ENCODE measurements around the gene ANKK1. TPM values are rescaled to one million over a fixed set of nuclear protein-coding genes. Genes with fewer than 3 reads are reported as not detected.

The ANKK1 gene
- total RNA-seq, 1 donor from 2014 or later: 0.18 TPM

GRCh38 chr11:113356203-113356602 lies 31.4 kb upstream of the ANKK1 start:
- no peaks in the 10 kb centered on the region for H3K9me3 Mint-ChIP-seq (ENCODE audit: unreplicated experiment)
- no peak overlapping the region for H3K27ac Mint-ChIP-seq (ENCODE audit: unreplicated experiment)
- TF ChIP-seq, protein P1, sequence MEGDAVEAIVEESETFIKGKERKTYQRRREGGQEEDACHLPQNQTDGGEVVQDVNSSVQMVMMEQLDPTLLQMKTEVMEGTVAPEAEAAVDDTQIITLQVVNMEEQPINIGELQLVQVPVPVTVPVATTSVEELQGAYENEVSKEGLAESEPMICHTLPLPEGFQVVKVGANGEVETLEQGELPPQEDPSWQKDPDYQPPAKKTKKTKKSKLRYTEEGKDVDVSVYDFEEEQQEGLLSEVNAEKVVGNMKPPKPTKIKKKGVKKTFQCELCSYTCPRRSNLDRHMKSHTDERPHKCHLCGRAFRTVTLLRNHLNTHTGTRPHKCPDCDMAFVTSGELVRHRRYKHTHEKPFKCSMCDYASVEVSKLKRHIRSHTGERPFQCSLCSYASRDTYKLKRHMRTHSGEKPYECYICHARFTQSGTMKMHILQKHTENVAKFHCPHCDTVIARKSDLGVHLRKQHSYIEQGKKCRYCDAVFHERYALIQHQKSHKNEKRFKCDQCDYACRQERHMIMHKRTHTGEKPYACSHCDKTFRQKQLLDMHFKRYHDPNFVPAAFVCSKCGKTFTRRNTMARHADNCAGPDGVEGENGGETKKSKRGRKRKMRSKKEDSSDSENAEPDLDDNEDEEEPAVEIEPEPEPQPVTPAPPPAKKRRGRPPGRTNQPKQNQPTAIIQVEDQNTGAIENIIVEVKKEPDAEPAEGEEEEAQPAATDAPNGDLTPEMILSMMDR (IDR thresholded peaks at IDR 0.05; ENCODE audit: unreplicated experiment): no peak
- peaks cover 16% of the 10 kb centered on the region for H3K4me1 Mint-ChIP-seq (ENCODE audit: unreplicated experiment)
- H3K4me3 Mint-ChIP-seq (ENCODE audit: unreplicated experiment): no peak overlapping the region
- H3K27me3 Mint-ChIP-seq (ENCODE audit: unreplicated experiment): peaks cover 3% of the 10 kb centered on the region
- no peak for DNase-seq (ENCODE audit: low spot score)
- peaks cover 15% of the 10 kb centered on the region for H3K36me3 Mint-ChIP-seq (ENCODE audit: low read depth, unreplicated experiment)

- H3K36me3 Mint-ChIP-seq (ENCODE audit: low read depth, unreplicated experiment): peaks cover 11% of the 10 kb centered on the region
- TF ChIP-seq, protein P1 (IDR thresholded peaks at IDR 0.05; ENCODE audit: unreplicated experiment): no peak
- H3K27ac Mint-ChIP-seq (ENCODE audit: unreplicated experiment): no peak overlapping the region
- no peak for DNase-seq (ENCODE audit: low spot score)
- H3K4me3 Mint-ChIP-seq (ENCODE audit: unreplicated experiment): no peak overlapping the region
- H3K9me3 Mint-ChIP-seq (ENCODE audit: unreplicated experiment): no peaks in the 10 kb centered on the region
- H3K27me3 Mint-ChIP-seq (ENCODE audit: unreplicated experiment): peaks cover 7% of the 10 kb centered on the region
- H3K4me1 Mint-ChIP-seq (ENCODE audit: unreplicated experiment): peaks cover 28% of the 10 kb centered on the region
These were observed 24.2 kb upstream of the ANKK1 start for GRCh38 chr11:113363406-113363805.

DNA sequence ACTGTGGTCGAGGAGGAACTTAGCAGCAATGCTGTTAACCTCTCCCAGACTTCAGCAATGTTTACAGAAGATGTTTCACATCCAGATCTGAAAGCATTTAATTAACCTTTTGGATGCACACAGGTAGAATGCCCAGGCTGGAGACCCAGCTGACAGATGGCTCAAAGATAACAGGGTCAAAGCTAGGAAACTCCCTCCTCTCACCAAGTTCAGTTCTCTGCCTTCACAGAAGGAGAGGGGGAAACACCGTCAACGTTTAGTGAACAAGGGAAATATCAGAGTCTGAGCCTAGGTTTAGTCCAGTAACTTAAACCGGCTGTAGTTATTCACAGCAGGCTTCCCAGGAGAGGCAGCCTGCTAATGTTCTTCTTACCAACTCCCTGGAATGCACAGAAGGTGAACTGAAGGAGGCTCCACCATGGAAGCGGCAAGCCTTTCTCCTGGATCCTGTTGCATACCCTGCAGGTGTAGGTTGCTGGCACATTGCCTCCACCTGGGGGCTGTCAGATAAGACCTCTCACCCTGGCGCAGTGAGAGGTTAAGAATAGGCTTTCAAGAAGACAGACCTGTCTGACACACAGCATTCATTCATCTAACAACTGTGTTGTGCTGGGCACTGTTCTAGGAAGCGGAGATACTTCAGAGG lies 23.5 kb upstream of the ANKK1 start:
- peaks cover 28% of the 10 kb centered on the region for H3K4me1 Mint-ChIP-seq (ENCODE audit: unreplicated experiment)
- no peak for DNase-seq (ENCODE audit: low spot score)
- no peak overlapping the region for H3K27ac Mint-ChIP-seq (ENCODE audit: unreplicated experiment)
- H3K9me3 Mint-ChIP-seq (ENCODE audit: unreplicated experiment): no peaks in the 10 kb centered on the region
- peaks cover 7% of the 10 kb centered on the region for H3K36me3 Mint-ChIP-seq (ENCODE audit: low read depth, unreplicated experiment)
- TF ChIP-seq, protein P1 (IDR thresholded peaks at IDR 0.05; ENCODE audit: unreplicated experiment): no peak
- no peak overlapping the region for H3K4me3 Mint-ChIP-seq (ENCODE audit: unreplicated experiment)
- peaks cover 5% of the 10 kb centered on the region for H3K27me3 Mint-ChIP-seq (ENCODE audit: unreplicated experiment)

DNA sequence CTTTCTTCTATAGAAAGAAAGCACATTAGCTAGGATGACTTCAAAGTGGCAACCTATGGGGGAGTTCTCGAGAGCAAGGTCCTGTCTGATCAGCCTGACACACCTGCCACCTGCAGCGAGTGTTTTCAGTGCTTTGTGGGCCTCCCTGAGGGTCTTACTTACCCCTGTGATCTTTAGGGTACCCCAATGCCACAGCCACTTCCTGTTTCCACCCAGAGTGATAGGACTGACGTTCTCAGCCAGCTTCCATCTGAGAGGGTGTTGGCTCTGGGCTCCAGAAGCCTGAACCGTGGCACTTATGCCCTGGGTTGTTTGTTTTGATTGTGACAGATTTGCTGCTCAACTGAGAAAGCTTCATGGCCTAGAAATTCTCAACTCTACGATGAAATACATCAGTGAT lies 21.7 kb upstream of the ANKK1 start:
- H3K27ac Mint-ChIP-seq (ENCODE audit: unreplicated experiment): no peak overlapping the region
- peaks cover 4% of the 10 kb centered on the region for H3K27me3 Mint-ChIP-seq (ENCODE audit: unreplicated experiment)
- no peak for DNase-seq (ENCODE audit: low spot score)
- TF ChIP-seq, protein P1 (IDR thresholded peaks at IDR 0.05; ENCODE audit: unreplicated experiment): no peak
- H3K36me3 Mint-ChIP-seq (ENCODE audit: low read depth, unreplicated experiment): peaks cover 3% of the 10 kb centered on the region
- H3K9me3 Mint-ChIP-seq (ENCODE audit: unreplicated experiment): no peaks in the 10 kb centered on the region
- H3K4me3 Mint-ChIP-seq (ENCODE audit: unreplicated experiment): no peak overlapping the region
- H3K4me1 Mint-ChIP-seq (ENCODE audit: unreplicated experiment): peaks cover 17% of the 10 kb centered on the region

GRCh38 chr11:113369411-113369810 lies 18.2 kb upstream of the ANKK1 start:
- TF ChIP-seq, protein P1 (IDR thresholded peaks at IDR 0.05; ENCODE audit: unreplicated experiment): no peak
- no peak overlapping the region for H3K4me3 Mint-ChIP-seq (ENCODE audit: unreplicated experiment)
- no peak for DNase-seq (ENCODE audit: low spot score)
- H3K27ac Mint-ChIP-seq (ENCODE audit: unreplicated experiment): no peak overlapping the region
- peaks cover 3% of the 10 kb centered on the region for H3K27me3 Mint-ChIP-seq (ENCODE audit: unreplicated experiment)
- no peaks in the 10 kb centered on the region for H3K36me3 Mint-ChIP-seq (ENCODE audit: low read depth, unreplicated experiment)
- no peaks in the 10 kb centered on the region for H3K9me3 Mint-ChIP-seq (ENCODE audit: unreplicated experiment)
- no peaks in the 10 kb centered on the region for H3K4me1 Mint-ChIP-seq (ENCODE audit: unreplicated experiment)
